Measurements from ENCODE around the gene CELF1.

GRCh38 chr11:47534704-47535251 is 18.2 kb downstream of the CELF1 start:
- TF ChIP-seq POLR2A (IDR thresholded peaks at IDR 0.05; ENCODE audit: low read depth, low read length) (no peak), POLR2AphosphoS5 (IDR thresholded peaks at IDR 0.05; ENCODE audit: low read depth, low read length) (no peak), SPI1 (IDR thresholded peaks at IDR 0.05; ENCODE audit: low read depth, low read length) (no peak), TAF1 (IDR thresholded peaks at IDR 0.05; ENCODE audit: low read depth, low read length) (no peak), PAX5 (IDR thresholded peaks at IDR 0.05; ENCODE audit: insufficient read depth, low read length, severe bottlenecking) (no peak), POU2F2 (IDR thresholded peaks at IDR 0.05; ENCODE audit: low read depth, low read length) (no peak)

Data from GM12891 (cell line).